HG02884 (cell line): ENCODE data around the gene OR8S1.
"Not testable (repeated sequence)": the region's sequence is repeated elsewhere in the genome, so short reads cannot be mapped to it uniquely, and the experiment has no call there.

ENCODE experiments used
- ATAC-seq: cut with Tn5 transposase; IDR thresholded peaks from one replicate; pipeline ENCODE4 v1.9.1; 2021; ENCODE audit warnings: mild to moderate bottlenecking, moderate library complexity; ENCODE audit not compliant: unreplicated experiment

Gene OR8S1

GRCh38 chr12:48553666-48554343, 28.4 kb downstream of the OR8S1 start:
- not testable (repeated sequence) for ATAC-seq

GRCh38 chr12:48556631-48557030, 31.2 kb downstream of the OR8S1 start:
- ATAC-seq = no peak

GRCh38 chr12:48557919-48558318, 32.5 kb downstream of the OR8S1 start:
- ATAC-seq = no peak

- no peak for ATAC-seq
Measured at GRCh38 chr12:48567731-48568130, 42.3 kb downstream of the OR8S1 start.

- ATAC-seq = no peak
Measured at GRCh38 chr12:48569946-48570345, 44.5 kb downstream of the OR8S1 start, which contains the start of gene LALBA. LALBA (minus strand) TSS chr12:48570046; CDS start chr12:48570020, 26 bp downstream.

- ATAC-seq = no peak
Measured at GRCh38 chr12:48572326-48572725, 46.9 kb downstream of the OR8S1 start.
